WI38 (cell line): ENCODE data around the gene KLHL21.

Experiments
- H3K4me3 ChIP-seq: 2 replicates; pipeline ENCODE4 v1.5.1; 2011; ENCODE audit warnings: low read depth, mild to moderate bottlenecking, control low read depth, low read length
- CTCF ChIP-seq: IDR thresholded peaks from 2 replicates; pipeline ENCODE4 v1.5.1; 2012; ENCODE audit warnings: low read depth, mild to moderate bottlenecking, control low read depth, low read length

Gene KLHL21

GRCh38 chr1:6612641-6613360, 10.1 kb upstream of the KLHL21 start:
- TF ChIP-seq CTCF: no peak
- H3K4me3 ChIP-seq: peak overlapping the region; percentile 85

GRCh38 chr1:6603915-6604558, 1.4 kb upstream of the KLHL21 start:
- no peak for TF ChIP-seq CTCF
- peak overlapping the region; percentile 57 for H3K4me3 ChIP-seq

- peak overlapping the region; percentile 57 for H3K4me3 ChIP-seq
- no peak for TF ChIP-seq CTCF
These were observed 707 bp upstream of the KLHL21 start for GRCh38 chr1:6603238-6603914.

GRCh38 chr1:6601923-6602668, 573 bp downstream of the KLHL21 start:
- no peak for TF ChIP-seq CTCF
- H3K4me3 ChIP-seq: peak overlapping the region; percentile 91

GRCh38 chr1:6601049-6601922, 1.4 kb downstream of the KLHL21 start:
- H3K4me3 ChIP-seq: peak overlapping the region; percentile 91
- TF ChIP-seq CTCF: no peak; the same call in 1 of the 2 replicates

GRCh38 chr1:6600410-6601048, 2.1 kb downstream of the KLHL21 start:
- H3K4me3 ChIP-seq: peak overlapping the region; percentile 91
- TF ChIP-seq CTCF: no peak

GRCh38 chr1:6599991-6600390, 2.7 kb downstream of the KLHL21 start:
- H3K4me3 ChIP-seq: peak overlapping the region; percentile 91
